ENCODE measurements around the gene CRAMP1.

The CRAMP1 gene

GRCh38 chr16:1657841-1658240, 45.7 kb downstream of the CRAMP1 start:
- DNase-seq = no peak

GRCh38 chr16:1659031-1659430, 46.9 kb downstream of the CRAMP1 start:
- DNase-seq = no peak

GRCh38 chr16:1661826-1662225, 49.7 kb downstream of the CRAMP1 start:
- DNase-seq = no peak

- DNase-seq = no peak
These were observed 50.4 kb downstream of the CRAMP1 start for GRCh38 chr16:1662543-1662942.

- DNase-seq = no peak
These were observed 53.7 kb downstream of the CRAMP1 start for GRCh38 chr16:1665829-1666228.

- DNase-seq = no peak
These were observed 54.2 kb downstream of the CRAMP1 start for GRCh38 chr16:1666316-1666715.

GRCh38 chr16:1667271-1667670, 55.1 kb downstream of the CRAMP1 start:
- DNase-seq = no peak

GRCh38 chr16:1667916-1668315, 55.8 kb downstream of the CRAMP1 start:
- DNase-seq = no peak

- no peak for DNase-seq
These were observed 56.6 kb downstream of the CRAMP1 start for GRCh38 chr16:1668612-1669319.

- no peak for DNase-seq
These were observed 57.5 kb downstream of the CRAMP1 start for GRCh38 chr16:1669698-1670097.

- DNase-seq = no peak
These were observed 58.2 kb downstream of the CRAMP1 start for GRCh38 chr16:1670371-1670770.

- DNase-seq = no peak
These were observed 58.7 kb downstream of the CRAMP1 start for GRCh38 chr16:1670866-1671265.

- no peak for DNase-seq
These were observed 61.4 kb downstream of the CRAMP1 start for GRCh38 chr16:1673424-1674151.

GRCh38 chr16:1674306-1674705, 62.1 kb downstream of the CRAMP1 start:
- no peak for DNase-seq

GRCh38 chr16:1674751-1675664, 62.8 kb downstream of the CRAMP1 start:
- no peak for DNase-seq

- DNase-seq = no peak
These were observed 64.5 kb downstream of the CRAMP1 start for GRCh38 chr16:1676661-1677060.

- DNase-seq = no peak
These were observed 65.2 kb downstream of the CRAMP1 start for GRCh38 chr16:1677339-1677738.

GRCh38 chr16:1677942-1678499, 65.9 kb downstream of the CRAMP1 start, which contains the start of gene JPT2:
JPT2 (plus strand) TSS chr16:1678279; CDS start chr16:1678313, 34 bp downstream.
- DNase-seq = peak; percentile 98

- DNase-seq = peak; percentile 62
These were observed 66.4 kb downstream of the CRAMP1 start for GRCh38 chr16:1678500-1679098.

- DNase-seq = no peak
These were observed 68.2 kb downstream of the CRAMP1 start for GRCh38 chr16:1680361-1680760.

- no peak for DNase-seq
These were observed 68.9 kb downstream of the CRAMP1 start for GRCh38 chr16:1681032-1681431.

All from activated naive CD4-positive, alpha-beta T cell treated with anti-CD3 and anti-CD28 coated beads, Interleukin-2, amount 50 U/mL, for 16 hours (primary cell).